Ectodermal cell (in vitro differentiated cells): ENCODE results near the gene NID1.

ENCODE experiments used
- H3K27ac ChIP-seq: 2 replicates; pipeline ENCODE4 v1.7.0; 2013; ENCODE audit warnings: mild to moderate bottlenecking, low read depth, low read length; ENCODE audit not compliant: insufficient read depth, poor library complexity, severe bottlenecking
- H3K27me3 ChIP-seq: 2 replicates; pipeline ENCODE4 v1.7.0; 2013; ENCODE audit warnings: mild to moderate bottlenecking, low read length; ENCODE audit not compliant: insufficient read depth, control insufficient read depth, poor library complexity, severe bottlenecking
- H3K36me3 ChIP-seq: one replicate; pipeline ENCODE4 v1.7.0; 2013; ENCODE audit warnings: low read length; ENCODE audit not compliant: control insufficient read depth, insufficient read depth
- H3K4me1 ChIP-seq: one replicate; pipeline ENCODE4 v1.7.0; 2013; ENCODE audit warnings: low read length; ENCODE audit not compliant: control insufficient read depth, insufficient read depth
- H3K4me3 ChIP-seq: 2 replicates; pipeline ENCODE4 v1.7.0; 2013; ENCODE audit warnings: low read depth, low read length, control low read depth; ENCODE audit not compliant: insufficient read depth
- H3K9me3 ChIP-seq: 2 replicates; pipeline ENCODE4 v1.7.0; 2013; ENCODE audit warnings: mild to moderate bottlenecking, low read length, moderate library complexity; ENCODE audit not compliant: control insufficient read depth
- WGBS, 2 experiments: methylation state at CpG; one replicate each; pipeline ENCODE4 v1.1.7; 2013; ENCODE audit warnings: missing lambda C conversion rate in 2 of 2; 5-methylcytosine and 5-hydroxymethylcytosine counted together

Gene NID1

GRCh38 chr1:235939480-235939775 is 125.5 kb downstream of the NID1 start:
- Histone ChIP-seq H3K4me3 (no peak overlapping the region), H3K36me3 (no peaks in the 10 kb centered on the region), H3K4me1 (no peaks in the 10 kb centered on the region), H3K27me3 (no peaks in the 10 kb centered on the region), H3K9me3 (no peaks in the 10 kb centered on the region), H3K27ac (no peak overlapping the region)
- 86 to 100% methylated on average over 1 of the region's 1 CpG for WGBS, 2 experiments

DNA sequence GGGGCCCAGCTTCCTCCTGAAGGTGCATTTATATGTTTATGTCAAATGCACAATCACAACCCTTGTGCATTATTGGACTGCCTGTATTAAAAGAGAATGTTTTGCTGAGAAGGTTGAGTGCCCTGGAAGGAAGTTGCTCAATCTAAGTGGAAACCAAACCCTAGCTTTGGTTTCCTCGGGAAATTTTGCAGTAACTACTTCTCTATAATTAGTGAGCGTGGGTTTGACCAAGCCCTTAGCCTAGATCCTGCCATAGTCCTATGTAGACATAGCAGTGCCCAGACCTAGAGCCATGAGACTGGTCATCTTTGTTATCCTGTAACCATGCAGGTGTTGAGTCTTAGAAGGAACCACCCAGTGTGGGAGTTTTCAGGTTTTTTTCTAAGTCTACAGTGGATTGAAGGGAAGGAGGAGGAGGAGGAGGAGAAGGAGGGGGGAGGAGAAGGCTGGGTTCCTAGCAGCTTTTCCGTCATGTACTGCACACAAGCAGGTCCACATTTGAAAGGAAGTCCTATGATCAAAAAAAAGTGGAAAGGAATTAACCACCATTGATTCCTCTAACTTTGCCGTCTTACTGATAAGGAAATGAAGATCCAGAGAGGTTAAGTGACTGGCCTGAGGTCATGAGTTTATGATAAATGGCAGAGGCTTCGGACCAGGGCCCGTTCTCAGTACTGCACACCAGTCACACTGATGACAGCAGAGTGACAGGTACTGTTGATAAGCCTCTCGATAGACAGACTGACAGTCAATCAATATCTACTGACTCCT is 126.0 kb downstream of the NID1 start:
- Histone ChIP-seq H3K9me3 (no peaks in the 10 kb centered on the region), H3K27me3 (no peaks in the 10 kb centered on the region), H3K36me3 (no peaks in the 10 kb centered on the region), H3K4me1 (no peaks in the 10 kb centered on the region), H3K4me3 (no peak overlapping the region), H3K27ac (no peak overlapping the region)
- WGBS, 2 experiments: 94 to 95% methylated on average over 7 of the region's 7 CpGs

DNA sequence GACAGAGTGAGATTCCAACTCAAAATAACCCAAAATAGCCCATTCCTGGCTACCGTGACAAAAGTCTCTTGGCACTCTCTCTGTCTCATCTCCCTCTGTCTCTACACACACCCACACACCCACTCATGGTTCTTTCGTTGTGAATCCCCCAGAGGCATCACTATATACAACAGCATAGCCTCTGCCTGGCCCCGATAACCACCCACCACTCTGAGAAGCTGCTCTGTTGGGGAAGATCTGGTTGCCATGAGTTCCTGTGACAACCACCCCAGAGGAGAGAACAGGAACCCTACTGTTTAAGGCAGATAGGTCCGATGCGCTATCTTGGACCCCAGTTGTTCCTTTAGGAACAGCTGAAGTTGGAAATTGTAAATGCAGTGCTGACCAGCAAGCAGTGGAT is 127.8 kb downstream of the NID1 start:
- no peak overlapping the region for H3K4me3 ChIP-seq
- WGBS, 2 experiments: 91 to 92% methylated on average over 5 of the region's 5 CpGs
- no peaks in the 10 kb centered on the region for H3K4me1 ChIP-seq
- no peak overlapping the region for H3K27ac ChIP-seq
- no peaks in the 10 kb centered on the region for H3K27me3 ChIP-seq
- no peaks in the 10 kb centered on the region for H3K9me3 ChIP-seq
- no peaks in the 10 kb centered on the region for H3K36me3 ChIP-seq

DNA sequence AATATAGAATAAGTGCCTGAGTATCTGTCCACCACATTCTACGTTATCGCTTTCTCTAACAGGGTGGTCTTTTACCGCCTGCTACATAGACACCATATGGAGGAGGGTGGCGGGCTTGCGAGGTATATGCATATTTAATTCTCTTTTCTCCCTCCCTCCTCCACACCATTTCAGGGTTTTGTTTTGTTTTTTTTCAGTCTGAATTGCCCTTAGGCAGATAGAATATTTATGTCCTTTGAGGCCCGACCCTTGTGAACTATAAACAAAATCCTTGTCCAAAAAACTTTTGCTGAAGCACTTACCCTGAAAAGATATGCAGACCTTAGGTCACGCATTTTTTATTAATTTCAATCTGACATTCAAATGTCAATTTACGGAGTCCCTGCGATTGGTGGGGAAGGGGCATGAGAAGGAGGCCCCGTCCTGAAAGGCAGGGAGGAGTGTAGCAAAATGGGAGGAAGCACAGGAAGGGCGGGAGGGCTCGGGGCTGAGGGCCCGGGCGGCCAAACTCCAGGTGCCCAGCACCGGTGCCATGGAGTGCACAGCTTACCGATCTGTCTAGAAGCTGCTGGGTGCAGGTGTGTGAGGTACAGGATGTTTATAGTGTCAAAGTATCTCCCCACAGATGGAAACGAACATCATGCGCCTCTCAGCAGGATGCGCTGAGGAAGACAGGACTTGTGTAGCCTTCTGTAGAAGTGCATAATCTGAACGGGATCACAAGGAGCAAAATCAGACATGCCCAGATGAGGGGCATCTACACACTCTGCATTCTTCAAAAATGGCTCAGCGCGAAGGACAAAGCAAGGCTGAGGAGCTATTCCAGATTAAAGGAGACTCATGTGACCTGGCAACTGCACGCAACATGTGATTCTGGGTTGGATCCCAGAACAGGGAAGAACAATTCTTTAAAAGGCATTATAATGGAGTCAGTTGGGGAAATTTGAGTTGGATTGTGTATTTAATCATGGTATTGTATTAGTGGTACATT is 129.4 kb downstream of the NID1 start:
- 94 to 95% methylated on average over 21 to 23 of the region's 23 CpGs for WGBS, 2 experiments
- Histone ChIP-seq H3K27ac (no peak overlapping the region), H3K4me3 (no peak overlapping the region), H3K27me3 (no peaks in the 10 kb centered on the region), H3K4me1 (no peaks in the 10 kb centered on the region), H3K36me3 (no peaks in the 10 kb centered on the region), H3K9me3 (no peaks in the 10 kb centered on the region)

GRCh38 chr1:235933766-235934116 is 131.1 kb downstream of the NID1 start:
- no peaks in the 10 kb centered on the region for H3K9me3 ChIP-seq
- H3K4me3 ChIP-seq: no peak overlapping the region

GRCh38 chr1:235933017-235933765 is 131.7 kb downstream of the NID1 start:
- H3K9me3 ChIP-seq: no peaks in the 10 kb centered on the region
- H3K27me3 ChIP-seq: no peaks in the 10 kb centered on the region
- WGBS, 2 experiments: 90 to 95% methylated on average over 8 of the region's 8 CpGs
- no peaks in the 10 kb centered on the region for H3K4me1 ChIP-seq
- no peak overlapping the region for H3K27ac ChIP-seq
- H3K4me3 ChIP-seq: no peak overlapping the region
- no peaks in the 10 kb centered on the region for H3K36me3 ChIP-seq

More at GRCh38 chr1:235933766-235934116, 131.1 kb downstream of the NID1 start:
- no peaks in the 10 kb centered on the region for H3K27me3 ChIP-seq
- no peaks in the 10 kb centered on the region for H3K36me3 ChIP-seq
- no peak overlapping the region for H3K27ac ChIP-seq
- 83 to 100% methylated on average over 2 to 3 of the region's 4 CpGs for WGBS, 2 experiments
- H3K4me1 ChIP-seq: no peaks in the 10 kb centered on the region

- Histone ChIP-seq H3K36me3 (no peaks in the 10 kb centered on the region), H3K9me3 (no peaks in the 10 kb centered on the region), H3K27ac (no peak overlapping the region), H3K4me3 (no peak overlapping the region), H3K4me1 (no peaks in the 10 kb centered on the region), H3K27me3 (no peaks in the 10 kb centered on the region)
- WGBS, 2 experiments: 62% methylated on average over 8 of the region's 8 CpGs
These were observed 132.8 kb downstream of the NID1 start for GRCh38 chr1:235932090-235932510.

GRCh38 chr1:235931171-235931738 is 133.6 kb downstream of the NID1 start:
- WGBS, 2 experiments: 82 to 85% methylated on average over 8 of the region's 8 CpGs
- H3K9me3 ChIP-seq: no peaks in the 10 kb centered on the region
- no peaks in the 10 kb centered on the region for H3K4me1 ChIP-seq
- H3K27ac ChIP-seq: no peak overlapping the region
- H3K36me3 ChIP-seq: no peaks in the 10 kb centered on the region
- H3K4me3 ChIP-seq: no peak overlapping the region
- H3K27me3 ChIP-seq: no peaks in the 10 kb centered on the region

DNA sequence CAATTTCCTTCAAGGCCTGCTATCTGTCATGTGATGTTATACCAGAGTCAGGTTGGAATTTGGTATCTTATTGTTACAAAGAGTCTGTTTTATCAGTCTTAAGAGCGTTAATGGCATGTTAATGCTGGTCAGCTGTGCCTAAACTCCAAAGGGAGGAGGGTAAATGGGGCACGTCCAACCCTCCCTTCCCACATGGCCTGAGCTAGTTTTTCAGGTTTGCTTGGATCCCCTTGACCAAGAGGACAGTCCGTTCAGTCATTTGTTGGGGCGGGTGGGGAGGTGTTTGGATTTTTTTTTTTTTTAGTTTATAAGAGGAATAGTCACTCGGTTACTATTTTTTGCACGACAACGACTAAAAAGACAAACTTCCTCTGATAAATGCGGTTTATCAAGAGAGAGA is 134.3 kb downstream of the NID1 start:
- WGBS, 2 experiments: 88 to 89% methylated on average over 7 to 8 of the region's 8 CpGs
- H3K27me3 ChIP-seq: no peaks in the 10 kb centered on the region
- H3K36me3 ChIP-seq: no peaks in the 10 kb centered on the region
- no peaks in the 10 kb centered on the region for H3K4me1 ChIP-seq
- H3K9me3 ChIP-seq: no peaks in the 10 kb centered on the region
- H3K4me3 ChIP-seq: no peak overlapping the region
- H3K27ac ChIP-seq: no peak overlapping the region
